Activated CD8-positive, alpha-beta memory T cell treated with anti-CD3 and anti-CD28 coated beads for 36 hours (primary cell): ENCODE measurements around the gene MOGAT1. TPM values are rescaled to one million over a fixed set of nuclear protein-coding genes. Genes with fewer than 3 reads are reported as not detected.
"Not testable (repeated sequence)": the region's sequence is repeated elsewhere in the genome, so short reads cannot be mapped to it uniquely, and the experiment has no call there.

Experiments used
- CTCF ChIA-PET: fragments of 350-600 bp; sonication (Branson Sonifier 250); formaldehyde crosslinking; loops from one replicate; lab custom pipeline; 2021; ENCODE audit warnings: antibody characterized with exemption; lab: Charles Lee
- POLR2A ChIA-PET: fragments of 350-600 bp; sonication (Branson Sonifier 250); formaldehyde crosslinking; loops from one replicate; lab custom pipeline; 2021; ENCODE audit warnings: antibody characterized with exemption; lab: Charles Lee
- total RNA-seq, 2 experiments: library from RNA; stranded (reverse); gene quantifications; one replicate each; pipeline ENCODE4 v1.2.3, GENCODE V29; 2021

MOGAT1 gene
- total RNA-seq, 2 experiments from 2014 or later, result not detected

- ChIA-PET CTCF (interaction anchor here (1.4 kb wide), 1 partner anchor 233 kb away, joined by 4 read pairs; no protein-coding TSS in a partner anchor), POLR2A (interaction anchor here (0.7 kb wide), 1 partner anchor 107 kb away, joined by 3 read pairs; no protein-coding TSS in a partner anchor)
Measured at GRCh38 chr2:222706616-222707015, 35.2 kb downstream of the MOGAT1 start.

DNA sequence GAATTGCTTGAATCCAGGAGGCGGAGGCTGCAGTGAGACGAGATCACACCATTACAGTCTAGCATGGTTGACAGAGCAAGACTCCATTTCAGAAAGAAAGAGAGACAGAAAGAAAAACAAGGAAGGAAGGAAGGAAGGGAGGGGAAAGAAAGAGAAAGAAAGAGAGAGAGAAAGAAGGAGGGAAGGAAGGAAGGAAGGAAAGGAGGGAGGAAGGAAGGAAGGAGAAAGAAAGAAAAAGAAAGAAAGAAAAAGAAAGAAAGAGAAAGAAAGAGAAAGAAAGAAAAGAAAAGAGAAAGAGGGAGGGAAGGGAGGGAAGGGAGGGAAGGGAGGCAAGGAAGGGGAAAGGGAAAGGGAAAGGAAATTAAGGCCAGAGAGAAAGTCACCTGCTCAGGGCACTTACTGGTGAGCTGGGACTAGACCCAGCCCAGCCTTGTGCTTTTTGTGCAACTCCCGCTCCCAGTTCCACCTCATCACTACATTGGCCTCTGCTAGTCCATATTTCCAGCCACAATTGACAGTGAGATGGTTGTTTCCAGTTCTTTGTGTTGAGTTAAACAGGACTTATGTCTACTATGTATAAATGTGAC lies 35.7 kb downstream of the MOGAT1 start:
- ChIA-PET CTCF (interaction anchor here (1.4 to 1.5 kb wide), 3 partner anchors 17 to 232 kb away, joined by 4 to 10 read pairs (median 6); no protein-coding TSS in a partner anchor), POLR2A (interaction anchor here (0.7 kb wide), 1 partner anchor 106 kb away, joined by 3 read pairs; no protein-coding TSS in a partner anchor)

DNA sequence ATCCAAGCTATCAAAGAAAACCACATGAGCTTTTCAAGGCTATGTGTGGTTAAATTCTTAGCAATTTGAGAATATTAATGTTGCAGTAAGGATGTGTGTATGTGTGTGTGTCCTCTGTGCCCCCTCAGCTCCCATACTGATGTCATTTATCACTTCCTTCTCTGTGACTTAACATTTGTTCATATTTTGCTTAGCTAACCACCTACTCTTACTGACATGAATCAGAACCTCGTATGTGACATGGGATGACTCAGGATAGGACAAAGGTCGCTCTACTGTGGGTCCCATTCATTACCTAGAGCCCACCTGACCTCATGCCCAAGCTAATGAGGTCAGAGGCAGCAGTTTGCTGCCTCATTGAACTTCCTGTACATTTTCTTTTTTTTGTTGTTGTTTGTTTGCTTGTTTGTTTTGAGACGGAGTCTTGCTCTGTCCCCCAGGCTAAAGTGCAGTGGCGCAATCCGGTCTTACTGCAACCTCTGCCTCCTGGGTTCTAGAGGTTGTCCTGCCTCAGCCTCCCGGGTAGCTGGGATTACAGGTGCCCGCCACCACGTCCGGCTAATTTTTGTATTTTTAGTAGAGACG lies 36.3 kb downstream of the MOGAT1 start:
- ChIA-PET CTCF (interaction anchor here (0.7 to 1.5 kb wide), 4 partner anchors 17 to 231 kb away, joined by 4 to 10 read pairs (median 5); no protein-coding TSS in a partner anchor), POLR2A (no interaction called here)

DNA sequence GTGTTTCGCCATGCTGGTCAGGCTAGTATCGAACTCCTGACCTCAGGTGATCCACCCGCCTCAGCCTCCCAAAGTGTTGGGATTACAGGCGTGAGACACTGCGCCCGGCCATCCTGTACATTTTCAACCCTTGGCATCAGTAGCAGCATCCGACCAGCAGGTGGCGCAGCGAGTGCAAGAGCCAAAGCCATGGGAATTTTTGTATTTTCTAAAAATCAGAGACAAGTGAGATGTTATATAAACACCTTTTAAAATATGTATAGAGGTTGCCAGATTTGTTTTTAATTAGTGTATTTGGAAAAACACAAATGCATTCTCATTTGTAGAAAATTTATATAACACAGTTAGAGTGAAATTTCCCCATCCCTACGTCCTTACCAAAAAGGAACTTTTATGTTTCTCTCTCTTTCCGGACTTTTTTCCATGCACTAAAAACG lies 36.8 kb downstream of the MOGAT1 start:
- POLR2A ChIA-PET, result no interaction called here
- CTCF ChIA-PET, result interaction anchor here (0.7 to 1.5 kb wide), 6 partner anchors 18 to 231 kb away, joined by 3 to 10 read pairs (median 4); no protein-coding TSS in a partner anchor

DNA sequence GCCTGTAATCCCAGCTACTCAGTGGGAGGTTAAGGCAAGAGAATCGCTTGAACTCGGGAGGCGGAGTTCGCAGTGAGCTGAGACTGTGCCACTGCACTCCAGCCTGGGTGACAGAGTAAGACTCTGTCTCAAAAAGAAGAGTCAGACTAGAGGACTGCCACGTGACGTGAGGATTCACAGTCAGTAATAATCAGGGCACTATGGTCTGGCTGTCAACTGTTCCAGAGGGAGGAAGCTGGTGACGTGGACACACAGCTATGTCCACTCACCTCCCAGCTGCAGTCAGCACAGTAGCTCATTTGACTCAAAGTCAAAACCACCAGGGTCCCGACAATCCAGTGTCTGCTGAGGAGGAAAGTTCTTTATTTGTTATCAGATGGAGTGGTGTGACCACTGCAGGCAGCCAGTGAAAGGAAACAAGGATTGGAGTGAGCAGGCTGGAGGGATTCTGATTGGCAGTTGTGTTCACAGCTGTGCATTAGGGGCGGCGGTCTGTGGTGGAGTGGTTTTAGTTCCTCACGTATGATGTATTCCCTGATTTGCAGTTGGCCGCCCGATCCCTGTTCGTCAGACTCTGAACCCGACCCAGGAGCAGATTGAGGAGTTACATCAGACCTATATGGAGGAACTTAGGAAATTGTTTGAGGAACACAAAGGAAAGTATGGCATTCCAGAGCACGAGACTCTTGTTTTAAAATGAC lies 37.9 kb downstream of the MOGAT1 start:
- CTCF ChIA-PET, result interaction anchor here (0.9 to 1.9 kb wide), 4 partner anchors 29 to 196 kb away, joined by 3 to 8 read pairs (median 4); no protein-coding TSS in a partner anchor
- POLR2A ChIA-PET, result no interaction called here

GRCh38 chr2:222710736-222711135 lies 39.3 kb downstream of the MOGAT1 start:
- ChIA-PET POLR2A (no interaction called here), CTCF (interaction anchor here (1.9 kb wide), 1 partner anchor 192 kb away, joined by 8 read pairs; no protein-coding TSS in a partner anchor)

- ChIA-PET CTCF (no interaction called here), POLR2A (no interaction called here)
Measured at GRCh38 chr2:222711315-222711940, 40.0 kb downstream of the MOGAT1 start.

DNA sequence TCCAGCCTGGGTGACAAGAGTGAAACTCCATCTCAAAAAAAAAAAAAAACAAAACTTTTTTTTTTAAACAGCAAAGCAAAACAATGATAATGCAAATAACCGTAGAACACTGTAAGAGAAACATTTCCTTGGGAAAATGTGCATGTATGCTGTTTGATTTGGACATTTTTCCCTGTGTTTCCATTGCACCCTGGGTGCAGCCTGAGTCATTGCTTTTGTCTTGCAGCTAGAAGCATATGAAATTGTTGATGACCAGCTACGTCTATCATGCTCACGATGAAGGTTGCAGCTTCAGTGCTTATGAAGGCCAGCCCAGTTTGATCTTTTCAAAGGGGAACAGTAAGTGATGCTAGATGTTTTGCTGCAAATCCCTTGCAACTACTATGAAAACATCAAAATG lies 41.5 kb downstream of the MOGAT1 start:
- POLR2A ChIA-PET, result no interaction called here
- CTCF ChIA-PET, result interaction anchor here (0.8 kb wide), 1 partner anchor 143 kb away, joined by 3 read pairs; no protein-coding TSS in a partner anchor

GRCh38 chr2:222714361-222715241 lies 43.1 kb downstream of the MOGAT1 start:
- ChIA-PET CTCF (interaction anchor here (1.2 kb wide), 1 partner anchor 225 kb away, joined by 3 read pairs; no protein-coding TSS in a partner anchor), POLR2A (interaction anchor here (0.6 kb wide), 1 partner anchor 350 kb away, joined by 5 read pairs; no protein-coding TSS in a partner anchor)

DNA sequence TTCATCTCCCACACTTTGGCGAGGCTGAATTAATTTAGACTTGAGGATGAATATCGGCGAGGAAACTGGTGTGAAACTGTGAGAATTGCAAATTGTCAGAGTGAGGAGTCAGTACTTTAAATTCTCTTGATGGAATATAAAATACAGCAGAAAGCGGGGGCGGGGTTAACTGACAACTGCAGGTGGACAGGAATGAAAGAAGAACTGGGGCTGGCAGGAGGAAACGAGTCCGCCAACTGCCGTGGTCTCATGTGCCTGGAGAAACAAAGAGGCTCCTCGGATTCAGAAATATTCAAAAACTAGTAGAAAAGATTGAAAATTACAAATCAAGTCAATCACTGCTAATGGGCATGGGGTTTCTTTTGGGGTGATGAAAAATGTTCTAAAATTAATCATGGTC lies 44.3 kb downstream of the MOGAT1 start:
- ChIA-PET POLR2A (no interaction called here), CTCF (no interaction called here)

DNA sequence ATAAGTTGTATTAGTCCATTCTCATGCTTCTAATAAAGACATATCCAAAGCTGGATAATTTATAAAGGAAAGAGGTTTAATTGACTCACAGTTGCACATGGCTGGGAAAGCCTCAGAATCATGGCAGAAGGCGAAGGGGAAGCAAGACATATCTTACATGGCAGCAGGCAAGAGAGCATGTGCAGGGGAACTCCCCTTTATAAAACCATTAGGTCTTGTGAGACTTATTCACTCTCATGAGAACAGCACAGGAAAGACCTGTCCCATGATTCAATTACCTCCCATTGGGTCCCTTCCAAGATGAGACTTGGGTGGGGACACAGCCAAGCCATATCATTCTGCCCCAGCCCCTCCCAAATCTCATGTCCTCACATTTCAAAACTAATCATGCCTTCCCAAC lies 48.3 kb downstream of the MOGAT1 start:
- CTCF ChIA-PET, result not testable (repeated sequence)

GRCh38 chr2:222721597-222721996 lies 50.1 kb downstream of the MOGAT1 start:
- CTCF ChIA-PET, POLR2A ChIA-PET: not testable (repeated sequence)

More for the DNA sequence above, 48.3 kb downstream of the MOGAT1 start:
- POLR2A ChIA-PET, result interaction anchor here (0.6 kb wide), 1 partner anchor 44 kb away, joined by 3 read pairs; no protein-coding TSS in a partner anchor

DNA sequence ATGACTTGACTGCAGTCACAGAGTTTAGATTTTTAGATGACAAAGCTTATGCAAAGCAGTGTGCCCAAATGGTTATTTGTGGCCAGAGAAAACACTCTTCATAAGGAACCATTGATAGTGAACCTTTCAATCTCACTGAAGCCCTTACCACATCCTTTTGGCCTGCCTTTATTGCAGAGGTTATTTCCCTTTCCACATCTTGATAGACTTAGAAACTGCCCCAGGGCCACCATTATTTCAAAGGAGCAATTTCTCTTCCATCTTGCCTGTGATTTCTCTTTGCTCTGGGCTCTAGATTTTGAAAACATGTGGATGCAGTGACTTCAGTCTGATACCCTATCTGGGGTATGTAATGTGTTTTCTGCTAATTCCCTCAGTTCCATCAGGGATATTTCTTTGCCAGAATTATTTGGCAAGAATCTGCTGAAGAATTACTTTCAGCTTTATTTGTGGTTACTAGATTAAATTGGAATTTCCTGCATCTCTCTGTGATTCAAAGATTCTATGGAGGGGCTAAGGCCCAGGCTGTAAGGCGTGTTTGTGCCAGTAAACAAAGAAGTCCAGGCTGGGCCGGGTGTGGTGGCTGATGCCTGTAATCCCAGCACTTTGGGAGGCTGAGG lies 51.0 kb downstream of the MOGAT1 start:
- ChIA-PET CTCF (no interaction called here), POLR2A (no interaction called here)

DNA sequence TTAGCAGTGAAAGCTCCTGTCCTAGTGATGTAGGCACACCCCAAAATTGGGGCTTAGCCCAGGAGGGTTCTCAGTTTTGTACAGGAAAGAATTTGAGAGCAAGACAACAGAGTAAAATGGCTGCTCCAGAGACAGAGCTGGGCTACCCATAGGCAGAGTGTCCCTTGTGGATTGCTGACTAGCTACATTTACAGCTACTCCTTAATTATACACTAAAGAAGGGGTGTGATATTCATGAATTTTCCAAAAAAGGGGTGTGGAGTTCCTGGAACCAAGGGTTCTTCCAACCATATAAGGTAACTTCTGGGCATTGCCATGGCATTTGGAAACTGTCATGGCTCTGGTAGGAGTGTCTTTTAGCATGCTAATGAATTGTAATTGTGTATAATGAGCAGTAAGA lies 52.8 kb downstream of the MOGAT1 start:
- ChIA-PET POLR2A (no interaction called here), CTCF (no interaction called here)

- ChIA-PET CTCF (no interaction called here), POLR2A (no interaction called here)
Measured at GRCh38 chr2:222728621-222729020, 57.2 kb downstream of the MOGAT1 start.

- POLR2A ChIA-PET, result no interaction called here
- CTCF ChIA-PET, result no interaction called here
Measured at GRCh38 chr2:222730366-222730999, 59.0 kb downstream of the MOGAT1 start.

DNA sequence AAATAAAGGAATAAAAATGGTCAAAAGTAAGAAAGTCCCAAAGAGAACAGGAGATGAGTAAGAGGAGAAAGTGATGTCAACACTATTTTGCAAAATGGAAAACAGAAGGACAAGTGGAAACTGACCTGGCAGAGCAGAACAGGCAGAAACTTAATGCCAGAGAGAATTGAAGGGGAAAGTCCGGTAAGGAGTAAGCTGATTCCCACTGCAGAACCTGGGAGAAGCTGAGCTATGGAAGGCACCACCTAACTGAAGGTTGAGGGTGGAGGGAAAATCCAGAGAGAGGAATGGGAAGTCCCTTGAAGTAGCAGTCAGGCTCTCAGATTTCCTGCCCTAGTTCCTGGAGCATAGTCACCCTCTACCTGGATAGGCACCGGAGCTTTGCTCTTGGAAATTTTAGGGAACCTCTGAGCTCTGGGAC lies 59.8 kb downstream of the MOGAT1 start:
- POLR2A ChIA-PET, result no interaction called here
- CTCF ChIA-PET, result no interaction called here
